IMR-90 (cell line): ENCODE measurements around the gene GUCD1. TPM values are rescaled to one million over a fixed set of nuclear protein-coding genes. Genes with fewer than 3 reads are reported as not detected.

Experiments used
- ATAC-seq: fragments of 200-7000 bp; cut with Tn5 transposase; 2 replicates; pipeline ENCODE4 v1.9.1; 2020; ENCODE audit warnings: low read depth, mild to moderate bottlenecking, moderate library complexity
- BruUV-seq: library from RNA; stranded (reverse); fragments of 400-500 nt; replicated peaks from 2 replicates; lab custom pipeline; 2021; lab: Mats Ljungman, UMichigan
- CTCF ChIA-PET: fragments of 300-600 bp; formaldehyde crosslinking; extraction: SDS; loops from one replicate; lab custom pipeline; 2021; ENCODE audit warnings: antibody characterized with exemption; lab: Yijun Ruan, JAX
- POLR2A ChIA-PET: fragments of 300-600 bp; sonication (Branson Sonifier 250); formaldehyde crosslinking; loops from one replicate; lab custom pipeline; 2022; ENCODE audit warnings: antibody characterized with exemption; ENCODE audit not compliant: unreplicated experiment; lab: Charles Lee
- DNase-seq: peaks from one replicate; pipeline ENCODE4 v3.0.0; 2013
- H2AFZ ChIP-seq: replicated peaks from 2 replicates; pipeline ENCODE3; 2013; ENCODE audit warnings: low read length, mild to moderate bottlenecking; ENCODE audit not compliant: poor library complexity
- H2AK5ac ChIP-seq: 2 replicates; pipeline ENCODE4 v1.6.1; 2013; ENCODE audit warnings: low read depth, low read length, inconsistent platforms
- H2AK9ac ChIP-seq: replicated peaks from 2 replicates; pipeline ENCODE3; 2013; ENCODE audit warnings: mild to moderate bottlenecking, low read depth, low read length, moderate library complexity; ENCODE audit not compliant: poor library complexity
- H2BK120ac ChIP-seq: 2 replicates; pipeline ENCODE4 v1.6.1; 2013; ENCODE audit warnings: low read depth, low read length, inconsistent platforms
- H2BK15ac ChIP-seq: 3 replicates; pipeline ENCODE4 v1.6.1; 2013; ENCODE audit warnings: low read depth, low read length, inconsistent platforms
- H2BK20ac ChIP-seq: 2 replicates; pipeline ENCODE4 v1.6.1; 2013; ENCODE audit warnings: low read depth, mild to moderate bottlenecking, inconsistent platforms, low read length, moderate library complexity
- H2BK5ac ChIP-seq: 2 replicates; pipeline ENCODE4 v1.6.1; 2013; ENCODE audit warnings: mild to moderate bottlenecking, low read depth, low read length, inconsistent platforms; ENCODE audit not compliant: poor library complexity, severe bottlenecking
- H3K14ac ChIP-seq: replicated peaks from 2 replicates; pipeline ENCODE4 v1.6.1; 2013; ENCODE audit warnings: low read depth, low read length, inconsistent platforms
- H3K18ac ChIP-seq: 2 replicates; pipeline ENCODE4 v1.6.1; 2013; ENCODE audit warnings: low read depth, low read length, control low read depth
- H3K23ac ChIP-seq: 2 replicates; pipeline ENCODE4 v1.6.1; 2013; ENCODE audit warnings: low read depth, low read length, inconsistent platforms
- H3K27ac ChIP-seq: 2 replicates; pipeline ENCODE4 v1.5.1; 2013; ENCODE audit warnings: mild to moderate bottlenecking, control low read depth, low read length; ENCODE audit not compliant: insufficient read depth
- H3K27me3 ChIP-seq: 2 replicates; pipeline ENCODE4 v1.6.1; 2013; ENCODE audit warnings: low read length; ENCODE audit not compliant: control insufficient read depth, insufficient read depth
- H3K36me3 ChIP-seq: 2 replicates; pipeline ENCODE4 v1.6.1; 2013; ENCODE audit warnings: low read length, mixed read lengths; ENCODE audit not compliant: control insufficient read depth, insufficient read depth
- H3K4ac ChIP-seq: 2 replicates; pipeline ENCODE4 v1.6.1; 2013; ENCODE audit warnings: low read depth, low read length, inconsistent platforms
- H3K4me1 ChIP-seq: 2 replicates; pipeline ENCODE4 v1.6.1; 2013; ENCODE audit warnings: low read length, mixed read lengths; ENCODE audit not compliant: control insufficient read depth, insufficient read depth
- H3K4me2 ChIP-seq: 2 replicates; pipeline ENCODE4 v1.6.1; 2013; ENCODE audit warnings: low read depth, mild to moderate bottlenecking, control low read depth, low read length, moderate library complexity
- H3K4me3 ChIP-seq: 2 replicates; pipeline ENCODE4 v1.5.1; 2013; ENCODE audit warnings: low read depth, mild to moderate bottlenecking, control low read depth, low read length, moderate library complexity; ENCODE audit not compliant: insufficient read depth
- H3K56ac ChIP-seq: 2 replicates; pipeline ENCODE4 v1.6.1; 2013; ENCODE audit warnings: low read length, inconsistent platforms; ENCODE audit not compliant: insufficient read depth; ENCODE audit errors: extremely low read depth
- H3K79me1 ChIP-seq, 2 experiments: 2 replicates each; pipeline ENCODE4 v1.6.1; 2013; ENCODE audit warnings: low read length in 2 of 2, inconsistent platforms in 1 of 2, low read depth in 1 of 2
- H3K9ac ChIP-seq: 2 replicates; pipeline ENCODE4 v1.6.1; 2013; ENCODE audit warnings: low read depth, low read length, control low read depth
- H3K9me1 ChIP-seq: 2 replicates; pipeline ENCODE4 v1.6.1; 2013; ENCODE audit warnings: low read length, inconsistent platforms; ENCODE audit not compliant: insufficient read depth
- H3K9me3 ChIP-seq: 2 replicates; pipeline ENCODE4 v1.6.1; 2013; ENCODE audit warnings: low read length; ENCODE audit not compliant: control insufficient read depth, insufficient read depth
- H4K20me1 ChIP-seq: 2 replicates; pipeline ENCODE4 v1.6.1; 2013; ENCODE audit warnings: low read length, inconsistent platforms; ENCODE audit not compliant: insufficient read depth
- H4K5ac ChIP-seq: 2 replicates; pipeline ENCODE4 v1.6.1; 2013; ENCODE audit warnings: mild to moderate bottlenecking, low read depth, low read length, control low read depth
- H4K8ac ChIP-seq, 2 experiments: 2 replicates each; pipeline ENCODE4 v1.6.1; 2013; ENCODE audit warnings: low read depth in 2 of 2, low read length in 2 of 2, control low read depth in 1 of 2, inconsistent platforms in 1 of 2
- H4K91ac ChIP-seq: 2 replicates; pipeline ENCODE4 v1.6.1; 2013; ENCODE audit warnings: low read depth, low read length, inconsistent platforms; ENCODE audit not compliant: insufficient read depth
- BHLHE40 ChIP-seq: fragments of 150-350 bp; IDR thresholded peaks from 2 replicates; pipeline ENCODE4 v1.6.1; 2016; ENCODE audit warnings: mild to moderate bottlenecking, low read depth, low read length
- CEBPB ChIP-seq: IDR thresholded peaks from 2 replicates; pipeline ENCODE4 v1.6.1; 2012; ENCODE audit warnings: low read depth, low read length, improper control_type of control experiment
- CHD1 ChIP-seq: IDR thresholded peaks from 2 replicates; pipeline ENCODE4 v1.6.1; 2012; ENCODE audit warnings: low read depth, low read length, improper control_type of control experiment
- FOS ChIP-seq: fragments of 150-350 bp; IDR thresholded peaks from 2 replicates; pipeline ENCODE4 v1.6.1; 2016; ENCODE audit warnings: low read depth, low read length
- MAFK ChIP-seq: IDR thresholded peaks from 2 replicates; pipeline ENCODE4 v1.6.1; 2012; ENCODE audit warnings: low read depth, low read length, improper control_type of control experiment
- MAZ ChIP-seq: IDR thresholded peaks from 2 replicates; pipeline ENCODE4 v1.6.1; 2012; ENCODE audit warnings: low read depth, mild to moderate bottlenecking, low read length, improper control_type of control experiment, moderate library complexity, borderline replicate concordance
- MXI1 ChIP-seq: IDR thresholded peaks from 2 replicates; pipeline ENCODE4 v1.6.1; 2012; ENCODE audit warnings: low read depth, mild to moderate bottlenecking, low read length, moderate library complexity, borderline replicate concordance
- NFE2L2 ChIP-seq: fragments of 150-350 bp; IDR thresholded peaks from 2 replicates; pipeline ENCODE4 v1.6.1; 2016; ENCODE audit warnings: low read depth, mild to moderate bottlenecking, low read length
- POLR2A ChIP-seq: IDR thresholded peaks from 2 replicates; pipeline ENCODE4 v1.6.1; 2012; ENCODE audit warnings: mild to moderate bottlenecking, low read depth, low read length
- RAD21 ChIP-seq: IDR thresholded peaks from 2 replicates; pipeline ENCODE4 v1.6.1; 2012; ENCODE audit warnings: low read length, improper control_type of control experiment
- RCOR1 ChIP-seq: IDR thresholded peaks from 2 replicates; pipeline ENCODE4 v1.6.1; 2012; ENCODE audit warnings: mild to moderate bottlenecking, low read length, improper control_type of control experiment; ENCODE audit not compliant: insufficient replicate concordance
- RFX5 ChIP-seq: IDR thresholded peaks from 2 replicates; pipeline ENCODE4 v1.8.0; 2012; ENCODE audit warnings: low read depth, mild to moderate bottlenecking, low read length, moderate library complexity
- SMC3 ChIP-seq: fragments of 150-350 bp; IDR thresholded peaks from 2 replicates; pipeline ENCODE4 v1.6.1; 2016; ENCODE audit warnings: low read depth, mild to moderate bottlenecking, antibody characterized with exemption, low read length, moderate library complexity
- WGBS, 2 experiments: methylation state at CpG; one replicate each; pipeline versions ENCODE4 v1.1.5 to v1.1.7; 2013; ENCODE audit warnings: missing lambda C conversion rate in 2 of 2; ENCODE audit not compliant: insufficient read length in 1 of 2; ENCODE audit errors: extremely low coverage in 2 of 2; 5-methylcytosine and 5-hydroxymethylcytosine counted together
- dilution Hi-C: fragments of 300-500 bp; cut with HindIII; formaldehyde crosslinking; loops from one replicate; pipeline ENCODE4 v1.14.3; 2018; ENCODE audit warnings: low sequenced_read_pairs; ENCODE audit not compliant: unreplicated experiment
- in situ Hi-C: fragments of 300-500 bp; cut with MboI; formaldehyde crosslinking; loops from 3 replicates; pipeline ENCODE4 v1.14.3; 2019; ENCODE audit warnings: low sequenced_read_pairs, inconsistent platforms, mixed read lengths
- intact Hi-C: fragments of 100-400 bp; cut with micrococcal nuclease; formaldehyde crosslinking; loops from 2 replicates; pipeline ENCODE4 v1.10.0; 2022
- polyA plus RNA-seq, 3 experiments: library from polyadenylated mRNA; depleted of rRNA; stranded (reverse); fragments of >200 nt; gene quantifications; 2 replicates each; pipeline ENCODE4 v1.2.3, GENCODE V29; 2012; ENCODE audit warnings: low replicate concordance in 1 of 3
- total RNA-seq: library from RNA; depleted of rRNA; stranded (reverse); fragments of >200 nt; gene quantifications from 2 replicates; pipeline ENCODE4 v1.2.3, GENCODE V29; 2012
- TF ChIP-seq, protein P1 (sequence below): fragments of 150-350 bp; IDR thresholded peaks from 2 replicates; pipeline ENCODE4 v1.6.1; 2016; ENCODE audit warnings: low read depth, mild to moderate bottlenecking, low read length, moderate library complexity, borderline replicate concordance
- TF ChIP-seq, protein P2 (sequence below): fragments of 150-350 bp; IDR thresholded peaks from 2 replicates; pipeline ENCODE4 v1.6.1; 2017; ENCODE audit warnings: mild to moderate bottlenecking, antibody characterized with exemption, low read length, low read depth
- TF ChIP-seq, protein P3 (sequence below): conservative IDR thresholded peaks from 2 replicates; pipeline ENCODE4 v1.5.1; 2012; ENCODE audit warnings: mild to moderate bottlenecking, low read depth, low read length, improper control_type of control experiment

Gene GUCD1
- total and polyA plus RNA-seq, 2 of the 4 experiments (the other 2 are of a cell fraction), result 97.6 to 143 TPM

DNA sequence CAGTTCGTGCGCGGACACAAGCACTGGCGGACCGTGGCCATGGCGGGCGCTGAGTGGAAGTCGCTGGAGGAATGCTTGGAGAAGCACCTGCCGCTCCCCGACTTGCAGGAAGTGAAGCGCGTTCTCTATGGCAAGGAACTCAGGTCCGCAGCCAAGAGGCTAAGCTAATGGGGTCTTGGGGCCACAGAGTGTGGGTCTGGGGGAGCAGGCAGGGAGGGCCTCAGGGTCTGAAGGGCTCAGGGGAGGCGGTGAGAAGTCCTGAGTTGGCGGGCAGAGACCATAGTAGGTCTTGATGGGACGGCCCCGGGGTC is 59.6 kb downstream of the GUCD1 start:
- intact Hi-C loops (no loop called here), dilution Hi-C loops (no loop called here), in situ Hi-C loops (no loop called here)
- Histone ChIP-seq H2AK5ac (no peak overlapping the region), H3K18ac (no peak overlapping the region), H3K4ac (no peak overlapping the region), H4K8ac (no peak overlapping the region), H2BK15ac (no peak overlapping the region), H2BK20ac (no peak overlapping the region), H3K56ac (no peak overlapping the region), H3K4me2 (no peak overlapping the region), H2AK9ac (no peak overlapping the region), H3K4me3 (no peak overlapping the region), H3K36me3 (no peaks in the 10 kb centered on the region), H3K9ac (no peak overlapping the region), H3K9me3 (peaks cover 2% of the 10 kb centered on the region; the same call in 1 of the 2 replicates), H3K4me1 (peaks cover 3% of the 10 kb centered on the region; the same call in 1 of the 2 replicates), H2BK120ac (no peak overlapping the region), H3K27me3 (peaks cover 50% of the 10 kb centered on the region), H2AFZ (no peak overlapping the region), H3K27ac (no peak overlapping the region), H3K79me1 (no peaks in the 10 kb centered on the region), H3K14ac (no peak overlapping the region), H3K23ac (no peak overlapping the region), H4K91ac (no peak overlapping the region), H3K9me1 (no peaks in the 10 kb centered on the region), H4K5ac (no peak overlapping the region), H2BK5ac (no peak overlapping the region), H4K20me1 (no peaks in the 10 kb centered on the region)
- WGBS, 2 experiments, result 100% methylated on average over 2 of the region's 17 CpGs; no CpG with 5 or more reads in 1 of the 2 experiments
- no peak for ATAC-seq
- POLR2A ChIA-PET, result no interaction called here
- no TSS peak for BruUV-seq
- DNase-seq, result no peak
- TF ChIP-seq, protein P1, sequence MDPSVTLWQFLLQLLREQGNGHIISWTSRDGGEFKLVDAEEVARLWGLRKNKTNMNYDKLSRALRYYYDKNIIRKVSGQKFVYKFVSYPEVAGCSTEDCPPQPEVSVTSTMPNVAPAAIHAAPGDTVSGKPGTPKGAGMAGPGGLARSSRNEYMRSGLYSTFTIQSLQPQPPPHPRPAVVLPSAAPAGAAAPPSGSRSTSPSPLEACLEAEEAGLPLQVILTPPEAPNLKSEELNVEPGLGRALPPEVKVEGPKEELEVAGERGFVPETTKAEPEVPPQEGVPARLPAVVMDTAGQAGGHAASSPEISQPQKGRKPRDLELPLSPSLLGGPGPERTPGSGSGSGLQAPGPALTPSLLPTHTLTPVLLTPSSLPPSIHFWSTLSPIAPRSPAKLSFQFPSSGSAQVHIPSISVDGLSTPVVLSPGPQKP, result no peak
- TF ChIP-seq MAZ, result no peak
- TF ChIP-seq CHD1, result no peak
- no peak for TF ChIP-seq CEBPB
- no peak for TF ChIP-seq POLR2A
- no peak for TF ChIP-seq NFE2L2
- TF ChIP-seq, protein P2, sequence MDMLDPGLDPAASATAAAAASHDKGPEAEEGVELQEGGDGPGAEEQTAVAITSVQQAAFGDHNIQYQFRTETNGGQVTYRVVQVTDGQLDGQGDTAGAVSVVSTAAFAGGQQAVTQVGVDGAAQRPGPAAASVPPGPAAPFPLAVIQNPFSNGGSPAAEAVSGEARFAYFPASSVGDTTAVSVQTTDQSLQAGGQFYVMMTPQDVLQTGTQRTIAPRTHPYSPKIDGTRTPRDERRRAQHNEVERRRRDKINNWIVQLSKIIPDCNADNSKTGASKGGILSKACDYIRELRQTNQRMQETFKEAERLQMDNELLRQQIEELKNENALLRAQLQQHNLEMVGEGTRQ, result no peak
- TF ChIP-seq RFX5, result no peak
- TF ChIP-seq FOS, result no peak
- TF ChIP-seq RAD21, result no peak
- no peak for TF ChIP-seq MAFK
- TF ChIP-seq, protein P3, sequence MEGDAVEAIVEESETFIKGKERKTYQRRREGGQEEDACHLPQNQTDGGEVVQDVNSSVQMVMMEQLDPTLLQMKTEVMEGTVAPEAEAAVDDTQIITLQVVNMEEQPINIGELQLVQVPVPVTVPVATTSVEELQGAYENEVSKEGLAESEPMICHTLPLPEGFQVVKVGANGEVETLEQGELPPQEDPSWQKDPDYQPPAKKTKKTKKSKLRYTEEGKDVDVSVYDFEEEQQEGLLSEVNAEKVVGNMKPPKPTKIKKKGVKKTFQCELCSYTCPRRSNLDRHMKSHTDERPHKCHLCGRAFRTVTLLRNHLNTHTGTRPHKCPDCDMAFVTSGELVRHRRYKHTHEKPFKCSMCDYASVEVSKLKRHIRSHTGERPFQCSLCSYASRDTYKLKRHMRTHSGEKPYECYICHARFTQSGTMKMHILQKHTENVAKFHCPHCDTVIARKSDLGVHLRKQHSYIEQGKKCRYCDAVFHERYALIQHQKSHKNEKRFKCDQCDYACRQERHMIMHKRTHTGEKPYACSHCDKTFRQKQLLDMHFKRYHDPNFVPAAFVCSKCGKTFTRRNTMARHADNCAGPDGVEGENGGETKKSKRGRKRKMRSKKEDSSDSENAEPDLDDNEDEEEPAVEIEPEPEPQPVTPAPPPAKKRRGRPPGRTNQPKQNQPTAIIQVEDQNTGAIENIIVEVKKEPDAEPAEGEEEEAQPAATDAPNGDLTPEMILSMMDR, result no peak
- no peak for TF ChIP-seq MXI1
- no peak for TF ChIP-seq BHLHE40
- TF ChIP-seq SMC3, result no peak
- TF ChIP-seq RCOR1, result no peak
- CTCF ChIA-PET, result no interaction called here
